ENCODE data around the gene CDC42. TPM values are rescaled to one million over a fixed set of nuclear protein-coding genes. Genes with fewer than 3 reads are reported as not detected.

The CDC42 gene
- total and polyA plus RNA-seq, 9 of the 15 experiments (the other 6 are each of a cell fraction or from before 2014, with no cell fraction given) = 186 to 398 (median 325) TPM

GRCh38 chr1:22053017-22053860, 730 bp downstream of the CDC42 start (continued):
- TF ChIP-seq TAF15 (IDR thresholded peaks at IDR 0.05; ENCODE audit: low read depth, low read length) (no peak), KLF16 (IDR thresholded peaks at IDR 0.05) (no peak), KDM1A (IDR thresholded peaks at IDR 0.05) (no peak), SRSF1 (IDR thresholded peaks at IDR 0.05; ENCODE audit: low read depth, low read length) (no peak), POLR2H (tag; IDR thresholded peaks at IDR 0.05; ENCODE audit: low read depth) (peak; percentile 46; the same call in 1 of the 2 replicates), ZNF444 (CRISPR knock-in tag; IDR thresholded peaks at IDR 0.05) (peak; percentile 43; the same call in 1 of the 2 replicates), ELF4 (CRISPR knock-in tag; IDR thresholded peaks at IDR 0.05) (no peak), CTCF (IDR thresholded peaks at IDR 0.05 in 2 of 3, conservative IDR thresholded peaks at IDR 0.05 in 1 of 3; ENCODE audit: insufficient read depth in 2 of 3, low read depth in 1 of 3, low read length in 3 of 3) (no peak), BHLHE40 (IDR thresholded peaks at IDR 0.05; ENCODE audit: low read length) (no peak), ZMIZ1 (IDR thresholded peaks at IDR 0.05; ENCODE audit: low read depth in 2 of 2, low read length in 2 of 2) (no peak), ZNF280A (IDR thresholded peaks at IDR 0.05; ENCODE audit: low read depth, partially characterized antibody) (no peak), NFIX (CRISPR knock-in tag; IDR thresholded peaks at IDR 0.05; ENCODE audit: low read depth) (0 out of 2 replicates have a peak, but pooled peaks have one; percentile 39), YBX1 (IDR thresholded peaks at IDR 0.05) (no peak), ZNF75A (CRISPR knock-in tag; IDR thresholded peaks at IDR 0.05) (no peak), STAT6 (CRISPR knock-in tag; IDR thresholded peaks at IDR 0.05) (no peak; the same call in none of the 2 replicates), ZNF347 (CRISPR knock-in tag; IDR thresholded peaks at IDR 0.05; ENCODE audit: low read depth) (no peak), NR2C2 (CRISPR knock-in tag; IDR thresholded peaks at IDR 0.05) (0 out of 2 replicates have a peak, but pooled peaks have one; percentile 68), NR2C2 (tag; IDR thresholded peaks at IDR 0.05) (0 out of 2 replicates have a peak, but pooled peaks have one; percentile 43)
